BJ (cell line): ENCODE measurements around the gene ENO3. TPM values are rescaled to one million over a fixed set of nuclear protein-coding genes. Genes with fewer than 3 reads are reported as not detected.
A peak's percentile ranks its signal among the peaks of the same experiment; 100 is the strongest.

Experiments
- CTCF ChIA-PET: fragments of 350-600 bp; formaldehyde crosslinking; extraction: SDS; loops from one replicate; lab custom pipeline; 2021; ENCODE audit warnings: antibody characterized with exemption, inconsistent platforms; lab: Yijun Ruan, JAX
- POLR2A ChIA-PET: fragments of 300-600 bp; sonication (Branson Sonifier 250); formaldehyde crosslinking; extraction: SDS; loops from one replicate; lab custom pipeline; 2021; ENCODE audit warnings: antibody characterized with exemption; lab: Charles Lee
- DNase-seq: peaks from one replicate; pipeline ENCODE4 v3.0.0-alpha.2; 2011; ENCODE audit warnings: low read depth
- H3K27me3 ChIP-seq: 2 replicates; pipeline ENCODE4 v1.6.0; 2011; ENCODE audit warnings: low read length; ENCODE audit not compliant: control insufficient read depth, insufficient read depth
- H3K36me3 ChIP-seq: 2 replicates; pipeline ENCODE4 v1.5.1; 2011; ENCODE audit warnings: low read length; ENCODE audit not compliant: control insufficient read depth, insufficient read depth
- H3K4me3 ChIP-seq: 2 replicates; pipeline ENCODE4 v1.5.1; 2011; ENCODE audit warnings: low read depth, mild to moderate bottlenecking, control low read depth, low read length
- CTCF ChIP-seq: IDR thresholded peaks from 2 replicates; pipeline ENCODE4 v1.5.1; 2011; ENCODE audit warnings: low read depth, mild to moderate bottlenecking, control low read depth, inconsistent platforms, low read length, moderate library complexity; ENCODE audit not compliant: insufficient read depth
- polyA plus RNA-seq: library from polyadenylated mRNA; depleted of rRNA; stranded (reverse); fragments of >200 nt; gene quantifications from 2 replicates; pipeline ENCODE4 v1.2.3, GENCODE V29; 2011; rRNA removed
- small RNA-seq: library from RNA; depleted of rRNA; stranded (forward); fragments of <200 nt; gene quantifications from one replicate; pipeline ENCODE3, GENCODE V24; 2012; ENCODE audit warnings: low replicate concordance, low read depth; ENCODE audit not compliant: insufficient read length

Gene ENO3
- polyA plus RNA-seq, 1 experiment = 5.9 TPM

- H3K36me3 ChIP-seq = peaks cover 35% of the 10 kb centered on the region
- DNase-seq = no peak
- ChIA-PET CTCF (interaction anchor here (1.0 to 1.4 kb wide), 3 partner anchors 12 to 30 kb away, joined by 4 read pairs; partner anchors contain the start of gene CAMTA2), POLR2A (no interaction called here)
- no peaks in the 10 kb centered on the region for H3K27me3 ChIP-seq
- H3K4me3 ChIP-seq = peak overlapping the region; percentile 95; the same call in 1 of the 2 replicates
- no peak for TF ChIP-seq CTCF
Observed at GRCh38 chr17:5000237-5000639, 49.3 kb downstream of the ENO3 start.

- ChIA-PET CTCF (interaction anchor here (1.4 kb wide), 1 partner anchor 28 kb away, joined by 4 read pairs; no protein-coding TSS in a partner anchor), POLR2A (no interaction called here)
- no peak overlapping the region for H3K4me3 ChIP-seq
- no peak for DNase-seq
- H3K36me3 ChIP-seq = peaks cover 45% of the 10 kb centered on the region
- no peaks in the 10 kb centered on the region for H3K27me3 ChIP-seq
- TF ChIP-seq CTCF = no peak
Observed at GRCh38 chr17:5002121-5002788, 51.3 kb downstream of the ENO3 start.

- CTCF ChIA-PET = no interaction called here
Observed at GRCh38 chr17:5003214-5003867, 52.4 kb downstream of the ENO3 start.

More at GRCh38 chr17:5003214-5003867, 52.4 kb downstream of the ENO3 start:
- POLR2A ChIA-PET = no interaction called here
- DNase-seq = no peak
- Histone ChIP-seq H3K27me3 (no peaks in the 10 kb centered on the region), H3K4me3 (no peak overlapping the region), H3K36me3 (peaks cover 54% of the 10 kb centered on the region)
- TF ChIP-seq CTCF = no peak

Small RNAs within 50 kb of the gene (small RNA-seq; reads per million reads assigned to genes)
- gene MIR6864 = 0.63 reads per million
- not detected for gene MIR6865

Other genes with a start within 250 kb of the ENO3 start
- 5.1 and 13.9 TPM in 2 replicates for gene PELP1, start 247.0 kb upstream of the ENO3 start, polyA plus RNA-seq
- 8.5 and 10.7 TPM in 2 replicates for gene ARRB2, start 240.5 kb upstream of the ENO3 start, polyA plus RNA-seq
- 27.5 and 31.2 TPM in 2 replicates for gene MED11, start 219.7 kb upstream of the ENO3 start, polyA plus RNA-seq
- gene ZMYND15, start 211.3 kb upstream of the ENO3 start, polyA plus RNA-seq = 0.13 TPM in 1 of 2 replicates, not detected in the other
- gene CXCL16, start 211.2 kb upstream of the ENO3 start, polyA plus RNA-seq = 2.2 and 3.3 TPM in 2 replicates
- not detected in 2 replicates for gene TM4SF5, start 179.2 kb upstream of the ENO3 start, polyA plus RNA-seq
- 0.27 and 0.92 TPM in 2 replicates for gene VMO1, start 164.8 kb upstream of the ENO3 start, polyA plus RNA-seq
- gene GLTPD2, start 162.2 kb upstream of the ENO3 start, polyA plus RNA-seq = not detected in 2 replicates
- gene PSMB6, start 155.0 kb upstream of the ENO3 start, polyA plus RNA-seq = 222 and 289 TPM in 2 replicates
- gene PLD2, start 144.0 kb upstream of the ENO3 start, polyA plus RNA-seq = 24.0 and 34.1 TPM in 2 replicates
- gene MINK1, start 117.8 kb upstream of the ENO3 start, polyA plus RNA-seq = 32.6 and 69.1 TPM in 2 replicates
- gene C17orf107, start 51.6 kb upstream of the ENO3 start, polyA plus RNA-seq = 3.3 and 4.5 TPM in 2 replicates
- 0.18 and 0.36 TPM in 2 replicates for gene CHRNE, start 48.0 kb upstream of the ENO3 start, polyA plus RNA-seq
- gene GP1BA, start 18.8 kb upstream of the ENO3 start, polyA plus RNA-seq = not detected in 2 replicates
- gene SLC25A11, start 11.1 kb upstream of the ENO3 start, polyA plus RNA-seq = 38.5 and 70.7 TPM in 2 replicates
- 69.9 and 73.5 TPM in 2 replicates for gene RNF167, start 10.9 kb upstream of the ENO3 start, polyA plus RNA-seq
- 1,656 and 1,791 TPM in 2 replicates for gene PFN1, start 2.6 kb upstream of the ENO3 start, polyA plus RNA-seq
- 85.3 and 85.8 TPM in 2 replicates for gene SPAG7, start 16.7 kb downstream of the ENO3 start, polyA plus RNA-seq
- 40.6 and 65.6 TPM in 2 replicates for gene CAMTA2, start 36.6 kb downstream of the ENO3 start, polyA plus RNA-seq
- 0.55 and 1.3 TPM in 2 replicates for gene INCA1, start 46.4 kb downstream of the ENO3 start, polyA plus RNA-seq
- gene KIF1C, start 46.8 kb downstream of the ENO3 start, polyA plus RNA-seq = 72.8 and 81.6 TPM in 2 replicates
- gene SLC52A1, start 84.3 kb downstream of the ENO3 start, polyA plus RNA-seq = 0.13 and 0.23 TPM in 2 replicates
- gene ZFP3, start 127.3 kb downstream of the ENO3 start, polyA plus RNA-seq = 2.0 and 3.7 TPM in 2 replicates
- gene ZNF232, start 160.8 kb downstream of the ENO3 start, polyA plus RNA-seq = 3.1 and 4.4 TPM in 2 replicates
- gene USP6, start 164.9 kb downstream of the ENO3 start, polyA plus RNA-seq = 0.01 TPM in 1 of 2 replicates, not detected in the other
- gene ZNF594, start 240.7 kb downstream of the ENO3 start, polyA plus RNA-seq = 3.1 and 4.1 TPM in 2 replicates